Thyroid gland (tissue), 4 donors: Measurements from ENCODE around the gene GTSE1.

ENCODE experiments used
- CTCF ChIP-seq, 6 experiments: fragments of 200-600 bp in 3 of 6; fragments of 450-650 bp in 3 of 6; sonication (generic) in 3 of 6; IDR thresholded peaks; one replicate each; pipeline ENCODE4 v1.5.1; 2016 to 2019; ENCODE audit warnings: antibody characterized with exemption in 6 of 6, mild to moderate bottlenecking in 2 of 6, inconsistent platforms in 1 of 6, moderate library complexity in 1 of 6
- POLR2A ChIP-seq, 2 donors: fragments of 450-650 bp; IDR thresholded peaks; one replicate each; pipeline ENCODE4 v1.6.1; 2017; ENCODE audit warnings: antibody characterized with exemption in 2 of 2, mild to moderate bottlenecking in 2 of 2, moderate library complexity in 1 of 2

GRCh38 chr22:46377525-46378425, 81.1 kb downstream of the GTSE1 start:
- TF ChIP-seq CTCF (IDR thresholded peaks at IDR 0.05) (peak in 1 of 6 experiments; percentile 15), POLR2A (IDR thresholded peaks at IDR 0.05) (no peak)
